H9 (cell line): ENCODE results near the gene RIOX2. TPM values are rescaled to one million over a fixed set of nuclear protein-coding genes. Genes with fewer than 3 reads are reported as not detected.

ENCODE experiments used
- DNase-seq: peaks from one replicate; pipeline ENCODE4 v3.0.0-alpha.2; 2017
- H2AFZ ChIP-seq: one replicate; pipeline ENCODE4 v1.6.1; 2013; ENCODE audit warnings: mild to moderate bottlenecking, low read length, control low read depth, moderate library complexity
- H2AK5ac ChIP-seq: 2 replicates; pipeline ENCODE4 v1.6.1; 2013; ENCODE audit warnings: low read length, control low read depth, mixed read lengths; ENCODE audit not compliant: insufficient read length
- H2BK120ac ChIP-seq: one replicate; pipeline ENCODE4 v1.6.1; 2013; ENCODE audit warnings: low read depth, mild to moderate bottlenecking, low read length, control low read depth, inconsistent platforms; ENCODE audit not compliant: poor library complexity, severe bottlenecking
- H2BK12ac ChIP-seq: 2 replicates; pipeline ENCODE4 v1.6.1; 2013; ENCODE audit warnings: low read length, control low read depth, mixed read lengths, low read depth; ENCODE audit not compliant: insufficient read length
- H2BK15ac ChIP-seq: 2 replicates; pipeline ENCODE4 v1.6.1; 2013; ENCODE audit warnings: low read depth, low read length, control low read depth
- H2BK20ac ChIP-seq: one replicate; pipeline ENCODE4 v1.6.1; 2013; ENCODE audit warnings: low read depth, mild to moderate bottlenecking, low read length, control low read depth, inconsistent platforms; ENCODE audit not compliant: poor library complexity, severe bottlenecking
- H2BK5ac ChIP-seq: 2 replicates; pipeline ENCODE4 v1.6.1; 2013; ENCODE audit warnings: low read length, control low read depth, mixed read lengths; ENCODE audit not compliant: insufficient read length
- H3K14ac ChIP-seq: 2 replicates; pipeline ENCODE4 v1.6.1; 2013; ENCODE audit warnings: low read length, control low read depth; ENCODE audit not compliant: insufficient read depth
- H3K18ac ChIP-seq: 2 replicates; pipeline ENCODE4 v1.6.1; 2013; ENCODE audit warnings: low read depth, mild to moderate bottlenecking, mixed read lengths, low read length, control low read depth; ENCODE audit not compliant: insufficient read length
- H3K23ac ChIP-seq: 2 replicates; pipeline ENCODE4 v1.6.1; 2013; ENCODE audit warnings: low read length, control low read depth, mixed read lengths, low read depth; ENCODE audit not compliant: insufficient read length
- H3K23me2 ChIP-seq: 2 replicates; pipeline ENCODE4 v1.6.1; 2013; ENCODE audit warnings: low read depth, mild to moderate bottlenecking, mixed read lengths, low read length, control low read depth; ENCODE audit not compliant: insufficient read length, poor library complexity, severe bottlenecking
- H3K27ac ChIP-seq: 2 replicates; pipeline ENCODE4 v1.5.1; 2013; ENCODE audit warnings: low read length, control low read depth, mixed read lengths, low read depth; ENCODE audit not compliant: insufficient read length
- H3K27me3 ChIP-seq: 2 replicates; pipeline ENCODE4 v1.6.1; 2013; ENCODE audit warnings: low read length, control low read depth, inconsistent platforms; ENCODE audit not compliant: insufficient read depth
- H3K4ac ChIP-seq: 2 replicates; pipeline ENCODE4 v1.6.1; 2013; ENCODE audit warnings: low read depth, mild to moderate bottlenecking, control low read depth, inconsistent platforms, low read length, moderate library complexity
- H3K4me1 ChIP-seq: 2 replicates; pipeline ENCODE4 v1.6.1; 2013; ENCODE audit warnings: low read length, control low read depth, inconsistent platforms; ENCODE audit not compliant: insufficient read depth
- H3K4me2 ChIP-seq: 2 replicates; pipeline ENCODE4 v1.6.1; 2013; ENCODE audit warnings: low read length, control low read depth, mixed read lengths; ENCODE audit not compliant: insufficient read length, insufficient read depth
- H3K56ac ChIP-seq: 2 replicates; pipeline ENCODE4 v1.6.1; 2013; ENCODE audit warnings: low read depth, mild to moderate bottlenecking, mixed read lengths, low read length, control low read depth; ENCODE audit not compliant: insufficient read length
- H3K79me1 ChIP-seq: 2 replicates; pipeline ENCODE4 v1.6.1; 2013; ENCODE audit warnings: low read depth, mild to moderate bottlenecking, moderate library complexity, low read length, control low read depth, inconsistent platforms; ENCODE audit not compliant: insufficient read depth, poor library complexity, severe bottlenecking
- H3K79me2 ChIP-seq: 2 replicates; pipeline ENCODE4 v1.6.1; 2013; ENCODE audit warnings: low read length, control low read depth, inconsistent platforms; ENCODE audit not compliant: insufficient read depth
- H3K9ac ChIP-seq: 2 replicates; pipeline ENCODE4 v1.6.1; 2013; ENCODE audit warnings: low read length, control low read depth, mixed read lengths; ENCODE audit not compliant: insufficient read length; ENCODE audit errors: extremely low read depth
- H3K9me3 ChIP-seq: one replicate; pipeline ENCODE4 v1.6.1; 2013; ENCODE audit warnings: low read depth, low read length, inconsistent platforms; ENCODE audit not compliant: control insufficient read depth
- H3T11ph ChIP-seq: one replicate; pipeline ENCODE4 v1.6.1; 2013; ENCODE audit warnings: mild to moderate bottlenecking, low read length, control low read depth, inconsistent platforms
- H4K20me1 ChIP-seq: one replicate; pipeline ENCODE4 v1.6.1; 2013; ENCODE audit not compliant: control insufficient read depth, insufficient read length, insufficient read depth
- H4K5ac ChIP-seq: 2 replicates; pipeline ENCODE4 v1.6.1; 2013; ENCODE audit warnings: low read depth, mild to moderate bottlenecking, mixed read lengths, low read length, control low read depth; ENCODE audit not compliant: insufficient read length
- H4K8ac ChIP-seq: replicated peaks from 2 replicates; pipeline ENCODE4 v1.6.1; 2013; ENCODE audit warnings: low read length, control low read depth, mixed read lengths, low read depth; ENCODE audit not compliant: insufficient read length
- H4K91ac ChIP-seq: 2 replicates; pipeline ENCODE4 v1.6.1; 2013; ENCODE audit warnings: low read depth, mild to moderate bottlenecking, moderate library complexity, mixed read lengths, low read length, control low read depth; ENCODE audit not compliant: insufficient read length
- H3K27ac Mint-ChIP-seq, 3 experiments: 2 replicates in 2 of 3; 3 replicates in 1 of 3; pipeline ENCODE4 v1.8.0; 2020 to 2021; ENCODE audit warnings: mixed read lengths in 3 of 3, mild to moderate bottlenecking in 1 of 3, moderate library complexity in 1 of 3
- H3K27me3 Mint-ChIP-seq: 2 replicates; pipeline ENCODE4 v1.8.0; 2021; ENCODE audit warnings: low read depth, mild to moderate bottlenecking, moderate library complexity, mixed read lengths
- H3K36me3 Mint-ChIP-seq, 3 experiments: 2 replicates in 2 of 3; 3 replicates in 1 of 3; pipeline ENCODE4 v1.8.0; 2020 to 2021; ENCODE audit warnings: low read depth in 3 of 3, mixed read lengths in 3 of 3; ENCODE audit not compliant: insufficient read depth in 1 of 3
- H3K4me1 Mint-ChIP-seq, 2 experiments: 2 replicates each; pipeline ENCODE4 v1.8.0; 2020; ENCODE audit warnings: mixed read lengths in 2 of 2
- H3K4me3 Mint-ChIP-seq, 2 experiments: 2 replicates in 1 of 2; 3 replicates in 1 of 2; pipeline ENCODE4 v1.8.0; 2020 to 2021; ENCODE audit warnings: mild to moderate bottlenecking in 2 of 2, mixed read lengths in 2 of 2, moderate library complexity in 1 of 2
- H3K9me3 Mint-ChIP-seq, 2 experiments: 2 replicates in 1 of 2; 3 replicates in 1 of 2; pipeline ENCODE4 v1.8.0; 2020; ENCODE audit warnings: mild to moderate bottlenecking in 2 of 2, mixed read lengths in 2 of 2, moderate library complexity in 1 of 2
- WGBS: extraction: QIAGEN DNeasy Blood & Tissue Kit; methylation state at CpG from one replicate; pipeline ENCODE4 v1.1.7; 2013; ENCODE audit warnings: missing lambda C conversion rate, low lambda C conversion rate, mixed read lengths; ENCODE audit not compliant: insufficient read length; ENCODE audit errors: extremely low coverage; 5-methylcytosine and 5-hydroxymethylcytosine counted together
- total RNA-seq: library from RNA; stranded (reverse); gene quantifications from 2 replicates; pipeline ENCODE4 v1.2.1, GENCODE V29; 2021
- TF ChIP-seq, protein P1 (sequence below): fragments of 200-600 bp; sonication (generic); conservative IDR thresholded peaks from 3 replicates; pipeline ENCODE4 v1.8.0; 2021; ENCODE audit warnings: antibody characterized with exemption, mild to moderate bottlenecking

RIOX2 gene
- total RNA-seq, 1 experiment from 2014 or later = 15.5 TPM

DNA sequence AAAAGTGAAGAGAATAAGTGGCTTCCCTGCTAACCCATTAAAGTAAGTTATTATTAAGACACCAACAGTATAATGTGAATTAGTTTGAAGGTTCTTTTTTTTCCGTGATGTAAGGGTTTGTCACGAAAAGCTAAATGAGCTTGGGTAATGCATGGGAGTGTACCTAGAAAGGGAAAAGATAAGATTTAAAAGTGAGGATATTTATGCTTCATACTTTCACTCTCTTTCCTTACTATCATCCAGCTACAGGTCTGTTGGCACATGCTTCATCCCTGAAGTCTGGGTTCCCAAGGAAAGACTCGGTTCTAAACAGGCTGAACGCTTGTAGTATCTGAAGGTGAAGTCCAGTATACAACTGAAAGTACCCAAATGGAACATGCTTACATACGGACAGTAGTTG lies 26.9 kb upstream of the RIOX2 start:
- no peak overlapping the region for H3K9ac ChIP-seq
- WGBS = no CpG with 5 or more reads among the region's 5 CpGs

More for the DNA sequence above, 26.9 kb upstream of the RIOX2 start:
- Histone ChIP-seq H2AFZ (no peak overlapping the region), H3K14ac (no peak overlapping the region), H2BK12ac (no peak overlapping the region), H3K79me1 (no peaks in the 10 kb centered on the region), H3K18ac (no peak overlapping the region), H2BK5ac (no peak overlapping the region), H2BK15ac (no peak overlapping the region), H3K23me2 (no peaks in the 10 kb centered on the region), H3K27ac (no peak overlapping the region), H3T11ph (no peak overlapping the region), H2AK5ac (no peak overlapping the region), H3K79me2 (no peaks in the 10 kb centered on the region), H3K9me3 (no peaks in the 10 kb centered on the region), H2BK20ac (no peak overlapping the region), H3K4me2 (no peak overlapping the region), H3K4ac (no peak overlapping the region), H4K5ac (no peak overlapping the region), H4K91ac (no peak overlapping the region), H3K23ac (no peak overlapping the region), H3K27me3 (no peaks in the 10 kb centered on the region), H3K4me1 (no peaks in the 10 kb centered on the region; the same call in 1 of the 2 replicates), H4K20me1 (no peaks in the 10 kb centered on the region), H3K56ac (no peak overlapping the region), H2BK120ac (no peak overlapping the region), H4K8ac (no peak overlapping the region)
- TF ChIP-seq, protein P1, sequence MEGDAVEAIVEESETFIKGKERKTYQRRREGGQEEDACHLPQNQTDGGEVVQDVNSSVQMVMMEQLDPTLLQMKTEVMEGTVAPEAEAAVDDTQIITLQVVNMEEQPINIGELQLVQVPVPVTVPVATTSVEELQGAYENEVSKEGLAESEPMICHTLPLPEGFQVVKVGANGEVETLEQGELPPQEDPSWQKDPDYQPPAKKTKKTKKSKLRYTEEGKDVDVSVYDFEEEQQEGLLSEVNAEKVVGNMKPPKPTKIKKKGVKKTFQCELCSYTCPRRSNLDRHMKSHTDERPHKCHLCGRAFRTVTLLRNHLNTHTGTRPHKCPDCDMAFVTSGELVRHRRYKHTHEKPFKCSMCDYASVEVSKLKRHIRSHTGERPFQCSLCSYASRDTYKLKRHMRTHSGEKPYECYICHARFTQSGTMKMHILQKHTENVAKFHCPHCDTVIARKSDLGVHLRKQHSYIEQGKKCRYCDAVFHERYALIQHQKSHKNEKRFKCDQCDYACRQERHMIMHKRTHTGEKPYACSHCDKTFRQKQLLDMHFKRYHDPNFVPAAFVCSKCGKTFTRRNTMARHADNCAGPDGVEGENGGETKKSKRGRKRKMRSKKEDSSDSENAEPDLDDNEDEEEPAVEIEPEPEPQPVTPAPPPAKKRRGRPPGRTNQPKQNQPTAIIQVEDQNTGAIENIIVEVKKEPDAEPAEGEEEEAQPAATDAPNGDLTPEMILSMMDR = no peak
- Mint-ChIP-seq H3K4me1 (peaks cover 4 to 6% of the 10 kb centered on the region in 2 experiments), H3K27me3 (no peaks in the 10 kb centered on the region), H3K4me3 (no peak overlapping the region), H3K27ac (no peak overlapping the region), H3K36me3 (no peaks in the 10 kb centered on the region), H3K9me3 (no peaks in the 10 kb centered on the region)
- DNase-seq = no peak
